ENCODE measurements around the gene PDGFD. TPM values are rescaled to one million over a fixed set of nuclear protein-coding genes. Genes with fewer than 3 reads are reported as not detected.

The PDGFD gene
- total RNA-seq, 1 experiment from 2014 or later: 1.7 TPM

GRCh38 chr11:103988595-103988969 lies 175.4 kb downstream of the PDGFD start:
- Mint-ChIP-seq H3K36me3 (ENCODE audit: insufficient read depth in 1 of 3, low read depth in 3 of 3) (peaks cover 0 to 10% (median 3%) of the 10 kb centered on the region in 3 experiments; a peak in 1 of 7 replicates), H3K4me3 (no peak overlapping the region), H3K27me3 (ENCODE audit: low read depth) (no peaks in the 10 kb centered on the region), H3K27ac (no peak overlapping the region), H3K4me1 (peaks cover 14 to 15% of the 10 kb centered on the region in 2 experiments), H3K9me3 (peaks cover 2 to 5% of the 10 kb centered on the region in 2 experiments; a peak in 1 of 5 replicates)
- no peak for TF ChIP-seq CTCF (conservative IDR thresholded peaks at IDR 0.05)
- H3K27ac ChIP-seq (ENCODE audit: insufficient read length, low read depth, low read length): no peak overlapping the region
- DNase-seq: no peak
- no peak overlapping the region for H3K18ac ChIP-seq (ENCODE audit: insufficient read length, low read depth, low read length)
- no CpG with 5 or more reads among the region's 4 CpGs for WGBS (ENCODE audit: extremely low coverage, insufficient read length, low lambda C conversion rate)
- no peaks in the 10 kb centered on the region for H3K27me3 ChIP-seq (ENCODE audit: insufficient read depth, low read length)
- H3K56ac ChIP-seq (ENCODE audit: insufficient read length, low read depth, low read length): no peak overlapping the region
- no peak overlapping the region for H3K23ac ChIP-seq (ENCODE audit: insufficient read length, low read depth, low read length)
- H2AK5ac ChIP-seq (ENCODE audit: insufficient read length, low read length): no peak overlapping the region
- no peak overlapping the region for H2BK20ac ChIP-seq (ENCODE audit: low read depth, low read length, poor library complexity, severe bottlenecking)
- H4K5ac ChIP-seq (ENCODE audit: insufficient read length, low read depth, low read length): no peak overlapping the region
- no peaks in the 10 kb centered on the region for H3K79me1 ChIP-seq (ENCODE audit: insufficient read depth, low read depth, low read length, poor library complexity, severe bottlenecking)
- no peaks in the 10 kb centered on the region for H3K4me1 ChIP-seq (ENCODE audit: insufficient read depth, low read length)
- H3K4ac ChIP-seq (ENCODE audit: low read depth, low read length): no peak overlapping the region
- no peak overlapping the region; the same call in 1 of the 2 replicates for H2BK15ac ChIP-seq (ENCODE audit: low read depth, low read length)
- H3K14ac ChIP-seq (ENCODE audit: insufficient read depth, low read length): no peak overlapping the region
- no peak overlapping the region for H3K4me2 ChIP-seq (ENCODE audit: insufficient read depth, insufficient read length, low read length)
- H3K23me2 ChIP-seq (ENCODE audit: insufficient read length, low read depth, low read length, poor library complexity, severe bottlenecking): no peaks in the 10 kb centered on the region
- H4K8ac ChIP-seq (replicated peaks; ENCODE audit: insufficient read length, low read depth, low read length): no peak overlapping the region
- H4K20me1 ChIP-seq (ENCODE audit: control insufficient read depth, insufficient read depth, insufficient read length): no peaks in the 10 kb centered on the region
- H2BK12ac ChIP-seq (ENCODE audit: insufficient read length, low read depth, low read length): no peak overlapping the region
- no peaks in the 10 kb centered on the region for H3K79me2 ChIP-seq (ENCODE audit: insufficient read depth, low read length)
- H2BK5ac ChIP-seq (ENCODE audit: insufficient read length, low read length): no peak overlapping the region
- H4K91ac ChIP-seq (ENCODE audit: insufficient read length, low read depth, low read length): no peak overlapping the region
- H2BK120ac ChIP-seq (ENCODE audit: low read depth, low read length, poor library complexity, severe bottlenecking): no peak overlapping the region
- H3K9me3 ChIP-seq (ENCODE audit: control insufficient read depth, low read depth, low read length): no peaks in the 10 kb centered on the region
- no peak overlapping the region for H3T11ph ChIP-seq (ENCODE audit: low read length)
- H3K9ac ChIP-seq (ENCODE audit: extremely low read depth, insufficient read length, low read length): no peak overlapping the region
- no peak overlapping the region for H2AFZ ChIP-seq (ENCODE audit: low read length)
